Measurements from ENCODE around the gene PABPN1L.
A peak's percentile ranks its signal among the peaks of the same experiment; 100 is the strongest.
"Not testable (repeated sequence)": the region's sequence is repeated elsewhere in the genome, so short reads cannot be mapped to it uniquely, and the experiment has no call there.

PABPN1L gene

GRCh38 chr16:88827727-88828126 lies 38.7 kb downstream of the PABPN1L start:
- DNase-seq (ENCODE audit: low read depth) = no peak

GRCh38 chr16:88826070-88826840 lies 40.2 kb downstream of the PABPN1L start:
- no peak for DNase-seq (ENCODE audit: low read depth)

- no peak for DNase-seq (ENCODE audit: low read depth)
These were observed 41.3 kb downstream of the PABPN1L start for GRCh38 chr16:88825146-88825545.

- no peak for DNase-seq (ENCODE audit: low read depth)
These were observed 42.0 kb downstream of the PABPN1L start for GRCh38 chr16:88824256-88825077.

- DNase-seq (ENCODE audit: low read depth) = not testable (repeated sequence)
These were observed 42.8 kb downstream of the PABPN1L start for GRCh38 chr16:88823646-88824045.

- DNase-seq (ENCODE audit: low read depth) = no peak
These were observed 44.0 kb downstream of the PABPN1L start for GRCh38 chr16:88822281-88823040.

GRCh38 chr16:88821168-88821850 lies 45.2 kb downstream of the PABPN1L start:
- DNase-seq (ENCODE audit: low read depth) = no peak

- no peak for DNase-seq (ENCODE audit: low read depth)
These were observed 46.0 kb downstream of the PABPN1L start for GRCh38 chr16:88820385-88821025.

- no peak for DNase-seq (ENCODE audit: low read depth)
These were observed 47.3 kb downstream of the PABPN1L start for GRCh38 chr16:88819126-88819525.

- no peak for DNase-seq (ENCODE audit: low read depth)
These were observed 47.9 kb downstream of the PABPN1L start for GRCh38 chr16:88818575-88818874.

GRCh38 chr16:88817785-88818574 lies 48.5 kb downstream of the PABPN1L start:
- peak; percentile 43 for DNase-seq (ENCODE audit: low read depth)

GRCh38 chr16:88816736-88817535 lies 49.5 kb downstream of the PABPN1L start:
- no peak for DNase-seq (ENCODE audit: low read depth)

- peak; percentile 21 for DNase-seq (ENCODE audit: low read depth)
These were observed 50.4 kb downstream of the PABPN1L start for GRCh38 chr16:88815901-88816589.

- DNase-seq (ENCODE audit: low read depth) = no peak
These were observed 51.2 kb downstream of the PABPN1L start for GRCh38 chr16:88815227-88815626.

- no peak for DNase-seq (ENCODE audit: low read depth)
These were observed 52.3 kb downstream of the PABPN1L start for GRCh38 chr16:88814144-88814502.

Measured in EH (cell line).